Mesenchymal stem cell (in vitro differentiated cells and primary cell): ENCODE measurements around the gene ASIC4.

Source experiments
- DNase-seq: peaks from one replicate; pipeline ENCODE4 v3.0.0-alpha.2; 2013
- H2AFZ ChIP-seq: one replicate; pipeline ENCODE4 v1.6.1; 2013; ENCODE audit warnings: low read depth, mild to moderate bottlenecking, control low read depth, inconsistent platforms, low read length, moderate library complexity
- H2AK5ac ChIP-seq: 2 replicates; pipeline ENCODE4 v1.6.1; 2013; ENCODE audit warnings: low read length, moderate library complexity, mild to moderate bottlenecking, inconsistent platforms; ENCODE audit not compliant: severe bottlenecking
- H2BK120ac ChIP-seq: one replicate; pipeline ENCODE4 v1.6.1; 2013; ENCODE audit warnings: low read depth, mild to moderate bottlenecking, inconsistent platforms, low read length, moderate library complexity
- H2BK12ac ChIP-seq, 2 experiments: one replicate each; pipeline ENCODE4 v1.6.1; 2013; ENCODE audit warnings: inconsistent platforms in 2 of 2, low read length in 2 of 2, mild to moderate bottlenecking in 2 of 2, moderate library complexity in 2 of 2, control low read depth in 1 of 2
- H2BK15ac ChIP-seq: one replicate; pipeline ENCODE4 v1.6.1; 2013; ENCODE audit warnings: mild to moderate bottlenecking, low read depth, inconsistent platforms; ENCODE audit not compliant: poor library complexity, severe bottlenecking
- H2BK5ac ChIP-seq: 2 replicates; pipeline ENCODE4 v1.6.1; 2013; ENCODE audit warnings: low read depth, mild to moderate bottlenecking, low read length, control low read depth, inconsistent platforms; ENCODE audit not compliant: poor library complexity, severe bottlenecking
- H3K14ac ChIP-seq, 2 experiments: one replicate each; pipeline ENCODE4 v1.6.1; 2013; ENCODE audit warnings: inconsistent platforms in 2 of 2, low read length in 2 of 2, control low read depth in 1 of 2, mild to moderate bottlenecking in 1 of 2, moderate library complexity in 1 of 2
- H3K18ac ChIP-seq, 2 experiments: one replicate each; pipeline ENCODE4 v1.6.1; 2013; ENCODE audit warnings: inconsistent platforms in 2 of 2, low read length in 2 of 2, control low read depth in 1 of 2, low read depth in 1 of 2, mild to moderate bottlenecking in 1 of 2
- H3K23ac ChIP-seq, 2 experiments: one replicate each; pipeline ENCODE4 v1.6.1; 2013; ENCODE audit warnings: inconsistent platforms in 2 of 2, low read length in 2 of 2, mild to moderate bottlenecking in 2 of 2, moderate library complexity in 2 of 2, control low read depth in 1 of 2
- H3K27ac ChIP-seq: 2 replicates; pipeline ENCODE4 v1.5.1; 2013; ENCODE audit warnings: mild to moderate bottlenecking, moderate library complexity, low read length, control low read depth, inconsistent platforms; ENCODE audit not compliant: poor library complexity, severe bottlenecking
- H3K27me3 ChIP-seq, 2 experiments: 2 replicates each; pipeline versions ENCODE4 v1.6.1 to v1.7.0; 2013; ENCODE audit warnings: low read length in 2 of 2, mild to moderate bottlenecking in 2 of 2, moderate library complexity in 2 of 2, control low read depth in 1 of 2, inconsistent platforms in 1 of 2; ENCODE audit not compliant: control insufficient read depth in 1 of 2, insufficient read depth in 1 of 2
- H3K36me3 ChIP-seq, 2 experiments: 2 replicates each; pipeline versions ENCODE4 v1.6.1 to v1.7.0; 2013; ENCODE audit warnings: low read length in 2 of 2, control low read depth in 1 of 2, inconsistent platforms in 1 of 2, low read depth in 1 of 2, mild to moderate bottlenecking in 1 of 2; ENCODE audit not compliant: insufficient read depth in 2 of 2, control insufficient read depth in 1 of 2
- H3K4ac ChIP-seq, 2 experiments: one replicate each; pipeline ENCODE4 v1.6.1; 2013; ENCODE audit warnings: inconsistent platforms in 2 of 2, low read length in 2 of 2, mild to moderate bottlenecking in 2 of 2, moderate library complexity in 2 of 2, control low read depth in 1 of 2, low read depth in 1 of 2
- H3K4me1 ChIP-seq: 2 replicates; pipeline ENCODE4 v1.6.1; 2013; ENCODE audit warnings: low read depth, low read length, control low read depth; ENCODE audit not compliant: control insufficient read depth, insufficient read depth
- H3K4me2 ChIP-seq: 2 replicates; pipeline ENCODE4 v1.6.1; 2013; ENCODE audit warnings: low read length, mild to moderate bottlenecking, inconsistent platforms; ENCODE audit not compliant: poor library complexity, severe bottlenecking
- H3K4me3 ChIP-seq, 2 experiments: 2 replicates each; pipeline versions ENCODE4 v1.5.1 to v1.7.0; 2013; ENCODE audit warnings: low read length in 2 of 2, mild to moderate bottlenecking in 2 of 2, control low read depth in 1 of 2, low read depth in 1 of 2; ENCODE audit not compliant: insufficient read depth in 1 of 2
- H3K79me1 ChIP-seq: replicated peaks from 2 replicates; pipeline ENCODE4 v1.6.1; 2013; ENCODE audit warnings: mild to moderate bottlenecking, control low read depth, low read length, inconsistent platforms; ENCODE audit not compliant: poor library complexity, severe bottlenecking
- H3K9ac ChIP-seq: 2 replicates; pipeline ENCODE4 v1.7.0; 2013; ENCODE audit warnings: mild to moderate bottlenecking, low read length, moderate library complexity
- H3K9me3 ChIP-seq: 2 replicates; pipeline ENCODE4 v1.7.0; 2013; ENCODE audit warnings: mild to moderate bottlenecking, low read length; ENCODE audit not compliant: control insufficient read depth
- H4K8ac ChIP-seq: one replicate; pipeline ENCODE4 v1.6.1; 2013; ENCODE audit warnings: inconsistent platforms, mild to moderate bottlenecking, low read length, moderate library complexity
- H4K91ac ChIP-seq: one replicate; pipeline ENCODE4 v1.6.1; 2013; ENCODE audit warnings: mild to moderate bottlenecking, low read length, inconsistent platforms
- WGBS: methylation state at CpG from one replicate; pipeline ENCODE4 v1.1.7; 2013; ENCODE audit warnings: mixed read lengths; 5-methylcytosine and 5-hydroxymethylcytosine counted together

The ASIC4 gene

DNA sequence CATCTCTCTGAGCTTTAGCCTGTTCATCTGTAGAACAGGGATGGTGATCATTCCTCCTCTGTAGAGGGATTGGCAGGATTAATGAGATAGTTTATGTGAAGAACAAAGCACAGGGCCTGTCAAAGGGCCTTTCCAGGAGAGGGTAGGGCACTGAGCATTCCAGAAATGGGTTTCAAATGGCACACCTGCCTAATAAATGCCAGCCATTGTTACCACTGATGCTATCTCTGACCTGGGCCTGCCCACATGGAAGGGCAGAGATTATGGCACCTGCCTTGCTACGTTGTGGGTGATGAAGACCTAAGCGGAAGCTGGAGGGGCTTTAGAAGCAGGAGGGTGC, 46.6 kb upstream of the ASIC4 start:
- Histone ChIP-seq H4K8ac (no peak overlapping the region), H3K4me1 (peaks cover 28% of the 10 kb centered on the region), H3K14ac (no peak overlapping the region), H3K27ac (no peak overlapping the region), H4K91ac (no peak overlapping the region), H2BK120ac (no peak overlapping the region), H2BK15ac (no peak overlapping the region), H3K27me3 (no peaks in the 10 kb centered on the region), H3K9ac (no peak overlapping the region), H3K79me1 (peaks cover 8% of the 10 kb centered on the region), H2AFZ (no peak overlapping the region), H3K36me3 (peaks cover 81 to 88% of the 10 kb centered on the region in 2 experiments), H2AK5ac (no peak overlapping the region), H3K4ac (no peak overlapping the region), H2BK5ac (no peak overlapping the region), H3K4me2 (no peak overlapping the region), H2BK12ac (no peak overlapping the region), H3K18ac (no peak overlapping the region), H3K9me3 (no peaks in the 10 kb centered on the region), H3K4me3 (no peak overlapping the region), H3K23ac (no peak overlapping the region)
- 100% methylated on average over 2 of the region's 2 CpGs for WGBS
- DNase-seq = no peak

DNA sequence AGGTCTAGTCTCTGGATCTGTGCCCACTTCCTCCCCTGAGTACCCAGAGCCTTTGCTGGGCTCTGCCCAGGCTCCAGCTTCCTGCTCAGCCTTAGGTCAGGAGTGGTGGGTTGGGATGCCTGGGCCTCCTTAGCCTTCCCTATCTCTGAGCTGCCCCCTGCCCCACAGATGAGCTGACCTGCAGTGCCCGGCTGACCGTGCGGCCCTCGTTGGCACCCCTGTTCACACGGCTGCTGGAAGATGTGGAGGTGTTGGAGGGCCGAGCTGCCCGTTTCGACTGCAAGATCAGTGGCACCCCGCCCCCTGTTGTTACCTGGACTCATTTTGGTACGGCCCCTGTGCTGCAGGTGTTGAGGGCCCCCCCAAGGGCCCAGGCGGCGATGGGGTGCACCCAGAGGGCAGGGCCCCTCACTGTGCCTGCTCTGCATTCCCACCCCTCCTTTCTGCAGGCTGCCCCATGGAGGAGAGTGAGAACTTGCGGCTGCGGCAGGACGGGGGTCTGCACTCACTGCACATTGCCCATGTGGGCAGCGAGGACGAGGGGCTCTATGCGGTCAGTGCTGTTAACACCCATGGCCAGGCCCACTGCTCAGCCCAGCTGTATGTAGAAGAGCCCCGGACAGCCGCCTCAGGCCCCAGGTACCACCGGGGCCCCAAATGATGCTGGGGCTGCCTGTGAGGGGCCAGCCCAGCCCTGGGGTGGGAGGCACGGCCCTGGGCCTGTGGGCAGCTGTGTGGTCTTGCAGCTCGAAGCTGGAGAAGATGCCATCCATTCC, 45.7 kb upstream of the ASIC4 start:
- Histone ChIP-seq H3K36me3 (peaks cover 90 to 92% of the 10 kb centered on the region in 2 experiments), H2AFZ (no peak overlapping the region), H3K27me3 (no peaks in the 10 kb centered on the region), H3K27ac (no peak overlapping the region), H2AK5ac (peak overlapping the region; percentile 19), H3K23ac (no peak overlapping the region), H3K18ac (peak overlapping the region in 1 of 2 experiments; percentile 79), H3K4me2 (no peak overlapping the region), H2BK15ac (no peak overlapping the region), H4K8ac (no peak overlapping the region), H2BK120ac (no peak overlapping the region), H3K14ac (no peak overlapping the region), H2BK5ac (no peak overlapping the region), H3K9ac (no peak overlapping the region), H3K79me1 (peaks cover 8% of the 10 kb centered on the region), H3K4me3 (no peak overlapping the region), H3K4me1 (peaks cover 28% of the 10 kb centered on the region), H3K9me3 (no peaks in the 10 kb centered on the region), H2BK12ac (peak overlapping the region in 1 of 2 experiments; percentile 7), H4K91ac (no peak overlapping the region), H3K4ac (no peak overlapping the region)
- WGBS = 95% methylated on average over 23 of the region's 23 CpGs
- DNase-seq = no peak

DNA sequence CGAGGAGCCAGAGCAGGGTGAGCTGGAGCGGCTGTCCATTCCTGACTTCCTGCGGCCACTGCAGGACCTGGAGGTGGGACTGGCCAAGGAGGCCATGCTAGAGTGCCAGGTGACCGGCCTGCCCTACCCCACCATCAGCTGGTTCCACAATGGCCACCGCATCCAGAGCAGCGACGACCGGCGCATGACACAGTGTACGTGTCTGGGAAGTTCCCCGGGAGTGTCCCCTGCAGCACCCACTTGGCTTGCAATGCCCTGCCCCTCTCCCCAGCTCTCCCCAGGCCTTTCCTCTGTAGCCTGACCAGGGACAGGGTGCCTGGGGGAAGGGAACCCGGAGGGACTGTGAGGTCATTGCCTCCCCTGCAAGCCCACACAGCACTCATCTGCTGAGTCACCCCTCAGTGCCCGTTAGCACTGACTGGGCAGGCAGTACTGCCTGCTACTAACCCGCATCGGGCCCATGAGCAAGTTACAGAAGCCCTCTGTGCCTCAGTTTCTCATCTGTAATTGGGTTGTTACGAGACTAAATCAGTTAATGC, 45.0 kb upstream of the ASIC4 start:
- Histone ChIP-seq H3K27ac (no peak overlapping the region), H3K36me3 (peaks cover 90 to 95% of the 10 kb centered on the region in 2 experiments), H2BK5ac (no peak overlapping the region), H3K4me3 (no peak overlapping the region), H2BK12ac (peak overlapping the region in 1 of 2 experiments; percentile 7), H3K18ac (peak overlapping the region in 1 of 2 experiments; percentile 79), H2AFZ (no peak overlapping the region), H3K4ac (peak overlapping the region in 1 of 2 experiments; percentile 52), H3K4me1 (peaks cover 28% of the 10 kb centered on the region), H4K8ac (peak overlapping the region; percentile 16), H3K14ac (peak overlapping the region in 1 of 2 experiments; percentile 41), H3K79me1 (peaks cover 7% of the 10 kb centered on the region), H3K23ac (no peak overlapping the region), H3K9ac (peak overlapping the region; percentile 38), H2AK5ac (no peak overlapping the region), H2BK15ac (no peak overlapping the region), H4K91ac (peak overlapping the region; percentile 43), H3K4me2 (no peak overlapping the region), H3K9me3 (no peaks in the 10 kb centered on the region), H2BK120ac (no peak overlapping the region), H3K27me3 (no peaks in the 10 kb centered on the region)
- WGBS = 71% methylated on average over 16 of the region's 16 CpGs
- DNase-seq = peak; percentile 80

DNA sequence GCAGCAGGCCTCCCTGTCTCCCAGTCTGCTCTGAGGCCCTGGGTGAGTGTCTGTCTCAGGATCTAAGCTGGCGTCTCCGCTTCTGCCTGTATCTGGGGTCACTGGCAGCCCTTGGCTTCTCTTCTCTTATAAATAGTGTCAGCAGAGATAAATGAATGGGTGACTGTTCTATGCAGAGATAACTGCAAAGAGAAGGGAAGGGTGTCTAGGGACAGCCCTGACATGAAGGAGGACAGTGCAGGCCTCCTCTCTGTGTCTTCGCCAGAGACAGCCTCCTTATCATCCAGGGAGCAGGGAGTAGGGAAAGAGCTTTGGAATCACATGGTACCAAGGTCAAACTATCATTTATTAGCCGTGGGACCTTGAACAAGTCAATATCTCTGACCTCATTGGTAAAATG, 43.9 kb upstream of the ASIC4 start:
- H3K14ac ChIP-seq = no peak overlapping the region
- H2BK120ac ChIP-seq = no peak overlapping the region
- H3K9me3 ChIP-seq = no peaks in the 10 kb centered on the region
- no peak overlapping the region for H4K8ac ChIP-seq
- no peak overlapping the region for H2BK15ac ChIP-seq
- H3K18ac ChIP-seq = no peak overlapping the region
- H3K27ac ChIP-seq = no peak overlapping the region
- WGBS = 95% methylated on average over 4 of the region's 4 CpGs
- H3K23ac ChIP-seq = no peak overlapping the region
- H2BK5ac ChIP-seq = no peak overlapping the region
- no peak overlapping the region for H2AK5ac ChIP-seq
- H3K36me3 ChIP-seq = peaks cover 86 to 95% of the 10 kb centered on the region in 2 experiments
- no peak overlapping the region for H4K91ac ChIP-seq
- no peak overlapping the region for H2BK12ac ChIP-seq
- peaks cover 3% of the 10 kb centered on the region for H3K79me1 ChIP-seq
- H2AFZ ChIP-seq = no peak overlapping the region
- H3K27me3 ChIP-seq = no peaks in the 10 kb centered on the region
- no peak overlapping the region for H3K4ac ChIP-seq
- H3K4me1 ChIP-seq = peaks cover 29% of the 10 kb centered on the region
- DNase-seq = no peak
- no peak overlapping the region for H3K9ac ChIP-seq
- H3K4me2 ChIP-seq = no peak overlapping the region
- H3K4me3 ChIP-seq = no peak overlapping the region
